Metanephros (tissue), 2 donors: ENCODE measurements around the gene SCGB2B2. TPM values are rescaled to one million over a fixed set of nuclear protein-coding genes. Genes with fewer than 3 reads are reported as not detected.

Experiments used
- small RNA-seq: library from RNA; depleted of rRNA; stranded (forward); fragments of <200 nt; gene quantifications from one replicate; pipeline ENCODE3, GENCODE V24; 2014; ENCODE audit warnings: low replicate concordance
- total RNA-seq: library from RNA; depleted of rRNA; stranded (reverse); fragments of >200 nt; gene quantifications from one replicate; pipeline ENCODE4 v1.2.3, GENCODE V29; 2014

Gene SCGB2B2
- total RNA-seq = 0.18 TPM

GRCh38 chr19:34676697-34677385 is at the start of gene SCGB2B2:
Gene SCGB2B2 (minus strand): TSS chr19:34677159. CDS start chr19:34594563, 82,596 bp downstream.

DNA sequence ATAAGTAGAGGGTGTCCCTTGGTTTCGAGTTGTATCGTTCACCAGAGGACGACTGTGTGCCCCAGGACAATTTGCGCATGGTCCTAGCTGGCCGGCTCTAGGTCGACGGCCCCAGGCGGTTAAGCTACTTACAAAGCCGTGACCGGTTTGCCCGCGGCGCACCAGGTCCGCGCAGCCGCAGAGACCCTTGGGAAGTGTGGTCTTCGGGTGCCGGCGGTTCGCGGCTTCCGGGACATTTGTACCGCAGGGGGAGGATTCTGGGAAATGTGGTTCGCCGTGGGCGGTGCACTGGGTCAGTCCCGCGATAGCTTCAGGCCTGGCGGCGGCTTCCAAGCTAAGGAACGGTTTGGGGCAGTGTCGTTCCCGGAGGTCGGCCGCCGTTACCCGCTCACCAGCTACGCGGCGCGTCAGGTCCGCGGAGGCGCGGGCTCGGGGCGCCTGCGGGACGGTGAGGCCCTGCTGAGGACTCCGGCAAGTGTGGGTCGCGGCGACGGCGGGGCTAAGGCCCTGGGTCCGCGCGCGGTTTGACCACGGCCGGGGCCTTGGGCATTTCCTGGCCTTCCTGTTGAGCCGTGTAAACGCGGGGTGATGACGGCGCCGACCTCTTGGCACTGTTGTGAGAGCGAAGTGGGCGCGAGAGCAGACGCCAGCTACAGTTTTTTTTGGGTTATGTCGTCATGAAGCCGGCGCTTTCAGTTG is 576 bp upstream of the SCGB2B2 start, which contains the start of gene ZNF302:
ZNF302 (plus strand) TSS at position 293 of the 699 bp plus-strand sequence. CDS start 1,127 bp downstream, outside the sequence.

Small RNA genes within 50 kb of the gene (small RNA-seq; reads per million reads assigned to genes)
- not detected for gene RF00611

Other genes starting within 250 kb of the SCGB2B2 start
- 90.7 TPM for gene UBA2, start 248.8 kb downstream of the SCGB2B2 start, total RNA-seq
- 31.9 TPM for gene WTIP, start 195.4 kb downstream of the SCGB2B2 start, total RNA-seq
- 41.1 TPM for gene ZNF302, start 519 bp upstream of the SCGB2B2 start, total RNA-seq
- gene ZNF181, start 57.1 kb upstream of the SCGB2B2 start, total RNA-seq = 14.2 TPM
- gene ZNF599, start 96.1 kb upstream of the SCGB2B2 start, total RNA-seq = 10.9 TPM
- gene ZNF30, start 249.7 kb upstream of the SCGB2B2 start, total RNA-seq = 4.6 TPM